ENCODE measurements around the gene PGA5.
"Not testable (repeated sequence)": the region's sequence is repeated elsewhere in the genome, so short reads cannot be mapped to it uniquely, and the experiment has no call there.

DNA sequence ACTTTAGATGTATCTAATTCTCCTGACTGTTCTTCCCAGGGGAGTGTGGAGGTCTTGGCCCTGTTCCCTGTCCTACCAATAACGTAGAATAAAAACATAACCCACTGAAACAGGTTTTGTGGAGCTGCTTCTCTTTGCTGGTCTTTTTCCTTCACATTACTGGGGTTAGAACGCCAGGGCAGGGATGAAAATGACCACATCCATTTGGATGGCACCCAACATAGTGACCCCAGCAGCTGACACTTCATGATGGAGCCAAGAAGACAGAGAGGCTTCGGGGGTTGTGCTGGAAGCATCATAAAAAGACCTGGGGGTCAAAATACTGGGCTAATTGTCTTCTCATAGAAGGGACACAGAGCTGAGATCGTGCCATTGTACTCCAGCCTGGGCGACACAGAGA is 9.4 kb upstream of the PGA5 start:
- TF ChIP-seq EZH2 (IDR thresholded peaks at IDR 0.05; ENCODE audit: low read depth, unreplicated experiment); POLR2AphosphoS5 (IDR thresholded peaks at IDR 0.05; ENCODE audit: low read depth); JUNB (IDR thresholded peaks at IDR 0.05; ENCODE audit: unreplicated experiment); ZNF114 (CRISPR knock-in tag; IDR thresholded peaks at IDR 0.05); EZH2phosphoT487 (IDR thresholded peaks at IDR 0.05; ENCODE audit: unreplicated experiment); ZNF331 (CRISPR knock-in tag; IDR thresholded peaks at IDR 0.05; ENCODE audit: low read depth); CREB1 (CRISPR knock-in tag; IDR thresholded peaks at IDR 0.05; ENCODE audit: low read depth); NANOG (IDR thresholded peaks at IDR 0.05; ENCODE audit: borderline replicate concordance): not testable (repeated sequence)
- TF ChIP-seq, protein P1, sequence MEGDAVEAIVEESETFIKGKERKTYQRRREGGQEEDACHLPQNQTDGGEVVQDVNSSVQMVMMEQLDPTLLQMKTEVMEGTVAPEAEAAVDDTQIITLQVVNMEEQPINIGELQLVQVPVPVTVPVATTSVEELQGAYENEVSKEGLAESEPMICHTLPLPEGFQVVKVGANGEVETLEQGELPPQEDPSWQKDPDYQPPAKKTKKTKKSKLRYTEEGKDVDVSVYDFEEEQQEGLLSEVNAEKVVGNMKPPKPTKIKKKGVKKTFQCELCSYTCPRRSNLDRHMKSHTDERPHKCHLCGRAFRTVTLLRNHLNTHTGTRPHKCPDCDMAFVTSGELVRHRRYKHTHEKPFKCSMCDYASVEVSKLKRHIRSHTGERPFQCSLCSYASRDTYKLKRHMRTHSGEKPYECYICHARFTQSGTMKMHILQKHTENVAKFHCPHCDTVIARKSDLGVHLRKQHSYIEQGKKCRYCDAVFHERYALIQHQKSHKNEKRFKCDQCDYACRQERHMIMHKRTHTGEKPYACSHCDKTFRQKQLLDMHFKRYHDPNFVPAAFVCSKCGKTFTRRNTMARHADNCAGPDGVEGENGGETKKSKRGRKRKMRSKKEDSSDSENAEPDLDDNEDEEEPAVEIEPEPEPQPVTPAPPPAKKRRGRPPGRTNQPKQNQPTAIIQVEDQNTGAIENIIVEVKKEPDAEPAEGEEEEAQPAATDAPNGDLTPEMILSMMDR (conservative IDR thresholded peaks at IDR 0.05; ENCODE audit: low read depth in 2 of 2): not testable (repeated sequence)
- TF ChIP-seq, protein P2, sequence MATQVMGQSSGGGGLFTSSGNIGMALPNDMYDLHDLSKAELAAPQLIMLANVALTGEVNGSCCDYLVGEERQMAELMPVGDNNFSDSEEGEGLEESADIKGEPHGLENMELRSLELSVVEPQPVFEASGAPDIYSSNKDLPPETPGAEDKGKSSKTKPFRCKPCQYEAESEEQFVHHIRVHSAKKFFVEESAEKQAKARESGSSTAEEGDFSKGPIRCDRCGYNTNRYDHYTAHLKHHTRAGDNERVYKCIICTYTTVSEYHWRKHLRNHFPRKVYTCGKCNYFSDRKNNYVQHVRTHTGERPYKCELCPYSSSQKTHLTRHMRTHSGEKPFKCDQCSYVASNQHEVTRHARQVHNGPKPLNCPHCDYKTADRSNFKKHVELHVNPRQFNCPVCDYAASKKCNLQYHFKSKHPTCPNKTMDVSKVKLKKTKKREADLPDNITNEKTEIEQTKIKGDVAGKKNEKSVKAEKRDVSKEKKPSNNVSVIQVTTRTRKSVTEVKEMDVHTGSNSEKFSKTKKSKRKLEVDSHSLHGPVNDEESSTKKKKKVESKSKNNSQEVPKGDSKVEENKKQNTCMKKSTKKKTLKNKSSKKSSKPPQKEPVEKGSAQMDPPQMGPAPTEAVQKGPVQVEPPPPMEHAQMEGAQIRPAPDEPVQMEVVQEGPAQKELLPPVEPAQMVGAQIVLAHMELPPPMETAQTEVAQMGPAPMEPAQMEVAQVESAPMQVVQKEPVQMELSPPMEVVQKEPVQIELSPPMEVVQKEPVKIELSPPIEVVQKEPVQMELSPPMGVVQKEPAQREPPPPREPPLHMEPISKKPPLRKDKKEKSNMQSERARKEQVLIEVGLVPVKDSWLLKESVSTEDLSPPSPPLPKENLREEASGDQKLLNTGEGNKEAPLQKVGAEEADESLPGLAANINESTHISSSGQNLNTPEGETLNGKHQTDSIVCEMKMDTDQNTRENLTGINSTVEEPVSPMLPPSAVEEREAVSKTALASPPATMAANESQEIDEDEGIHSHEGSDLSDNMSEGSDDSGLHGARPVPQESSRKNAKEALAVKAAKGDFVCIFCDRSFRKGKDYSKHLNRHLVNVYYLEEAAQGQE (IDR thresholded peaks at IDR 0.05; ENCODE audit: unreplicated experiment): not testable (repeated sequence)
- TF ChIP-seq, protein P3, sequence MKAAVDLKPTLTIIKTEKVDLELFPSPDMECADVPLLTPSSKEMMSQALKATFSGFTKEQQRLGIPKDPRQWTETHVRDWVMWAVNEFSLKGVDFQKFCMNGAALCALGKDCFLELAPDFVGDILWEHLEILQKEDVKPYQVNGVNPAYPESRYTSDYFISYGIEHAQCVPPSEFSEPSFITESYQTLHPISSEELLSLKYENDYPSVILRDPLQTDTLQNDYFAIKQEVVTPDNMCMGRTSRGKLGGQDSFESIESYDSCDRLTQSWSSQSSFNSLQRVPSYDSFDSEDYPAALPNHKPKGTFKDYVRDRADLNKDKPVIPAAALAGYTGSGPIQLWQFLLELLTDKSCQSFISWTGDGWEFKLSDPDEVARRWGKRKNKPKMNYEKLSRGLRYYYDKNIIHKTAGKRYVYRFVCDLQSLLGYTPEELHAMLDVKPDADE (IDR thresholded peaks at IDR 0.05): not testable (repeated sequence)
